Measurements from ENCODE around the gene AWAT2.

- TF ChIP-seq ZNF331 (CRISPR knock-in tag; IDR thresholded peaks at IDR 0.05; ENCODE audit: low read depth) (no peak), POLR2AphosphoS5 (IDR thresholded peaks at IDR 0.05; ENCODE audit: low read depth) (no peak), CTCF (conservative IDR thresholded peaks at IDR 0.05; ENCODE audit: low read depth in 2 of 2) (no peak), EZH2 (IDR thresholded peaks at IDR 0.05; ENCODE audit: low read depth, unreplicated experiment) (no peak), ZNF114 (CRISPR knock-in tag; IDR thresholded peaks at IDR 0.05) (no peak), REST (IDR thresholded peaks at IDR 0.05; ENCODE audit: unreplicated experiment) (no peak), CREB1 (CRISPR knock-in tag; IDR thresholded peaks at IDR 0.05; ENCODE audit: low read depth) (no peak), EZH2phosphoT487 (IDR thresholded peaks at IDR 0.05; ENCODE audit: unreplicated experiment) (no peak), NANOG (IDR thresholded peaks at IDR 0.05; ENCODE audit: borderline replicate concordance) (no peak), JUNB (IDR thresholded peaks at IDR 0.05; ENCODE audit: unreplicated experiment) (no peak), ETS1 (IDR thresholded peaks at IDR 0.05) (no peak), STAT1 (IDR thresholded peaks at IDR 0.05; ENCODE audit: unreplicated experiment) (no peak)
These were observed 10.0 kb downstream of the AWAT2 start for GRCh38 chrX:70039758-70040157.

Measured in GM23338 (cell line).